Naive B cell (primary cell): Measurements from ENCODE around the gene BAHD1. TPM values are rescaled to one million over a fixed set of nuclear protein-coding genes. Genes with fewer than 3 reads are reported as not detected.

ENCODE experiments used
- ATAC-seq, 2 donors: fragments of 150-1000 bp; cut with Tn5 transposase; 2 replicates each; pipeline ENCODE4 v1.10.0; 2021; ENCODE audit warnings: low read depth in 2 of 2, mild to moderate bottlenecking in 2 of 2, moderate library complexity in 2 of 2
- DNase-seq: peaks from one replicate; pipeline ENCODE4 v3.0.0; 2022
- H3K27ac Mint-ChIP-seq, 6 donors: one replicate each; pipeline ENCODE4 v1.8.0; 2020 to 2022; ENCODE audit warnings: mild to moderate bottlenecking in 6 of 6, mixed read lengths in 6 of 6, moderate library complexity in 5 of 6, inconsistent platforms in 2 of 6
- H3K27me3 Mint-ChIP-seq, 3 donors: one replicate each; pipeline ENCODE4 v1.8.0; 2021 to 2022; ENCODE audit warnings: mixed read lengths in 3 of 3, mild to moderate bottlenecking in 1 of 3
- H3K36me3 Mint-ChIP-seq, 2 donors: one replicate each; pipeline ENCODE4 v1.8.0; 2020 to 2022; ENCODE audit warnings: mixed read lengths in 2 of 2, inconsistent platforms in 1 of 2, mild to moderate bottlenecking in 1 of 2
- H3K4me1 Mint-ChIP-seq, 3 donors: one replicate each; pipeline ENCODE4 v1.8.0; 2020 to 2022; ENCODE audit warnings: mixed read lengths in 3 of 3, inconsistent platforms in 1 of 3, mild to moderate bottlenecking in 1 of 3, moderate library complexity in 1 of 3
- H3K4me3 Mint-ChIP-seq, 8 donors: one replicate each; pipeline ENCODE4 v1.8.0; 2020 to 2022; ENCODE audit warnings: mild to moderate bottlenecking in 8 of 8, mixed read lengths in 8 of 8, moderate library complexity in 8 of 8, inconsistent platforms in 2 of 8
- H3K9me3 Mint-ChIP-seq, 7 donors: one replicate each; pipeline ENCODE4 v1.8.0; 2020 to 2022; ENCODE audit warnings: mixed read lengths in 7 of 7, mild to moderate bottlenecking in 5 of 7, inconsistent platforms in 2 of 7, moderate library complexity in 1 of 7
- polyA plus RNA-seq, 6 donors: library from polyadenylated mRNA; unstranded; fragments of 300-500 nt; fragmentation: Illumina TruSeq; gene quantifications; one replicate each; pipeline ENCODE4 v1.2.3, GENCODE V29; 2021; ENCODE audit warnings: low read depth in 6 of 6

BAHD1 gene
- polyA plus RNA-seq, 6 donors from 2014 or later = 0.37 to 3.0 (median 1.9) TPM

GRCh38 chr15:40414816-40415215, 25.9 kb upstream of the BAHD1 start:
- Mint-ChIP-seq H3K4me3 (no peak overlapping the region), H3K9me3 (no peaks in the 10 kb centered on the region), H3K36me3 (peaks cover 19 to 43% of the 10 kb centered on the region in 2 donors), H3K27ac (peak overlapping the region in 1 of 6 donors; percentile 44), H3K27me3 (no peaks in the 10 kb centered on the region), H3K4me1 (peaks cover 0 to 4% (median 4%) of the 10 kb centered on the region in 3 donors)
- no peak for ATAC-seq
- DNase-seq = no peak

- Mint-ChIP-seq H3K4me3 (no peak overlapping the region), H3K27ac (no peak overlapping the region), H3K36me3 (peaks cover 17 to 40% of the 10 kb centered on the region in 2 donors), H3K27me3 (no peaks in the 10 kb centered on the region), H3K9me3 (no peaks in the 10 kb centered on the region), H3K4me1 (peaks cover 0 to 4% (median 4%) of the 10 kb centered on the region in 3 donors)
- ATAC-seq (no peak), DNase-seq (no peak)
These were observed 25.5 kb upstream of the BAHD1 start for GRCh38 chr15:40415226-40415625.

DNA sequence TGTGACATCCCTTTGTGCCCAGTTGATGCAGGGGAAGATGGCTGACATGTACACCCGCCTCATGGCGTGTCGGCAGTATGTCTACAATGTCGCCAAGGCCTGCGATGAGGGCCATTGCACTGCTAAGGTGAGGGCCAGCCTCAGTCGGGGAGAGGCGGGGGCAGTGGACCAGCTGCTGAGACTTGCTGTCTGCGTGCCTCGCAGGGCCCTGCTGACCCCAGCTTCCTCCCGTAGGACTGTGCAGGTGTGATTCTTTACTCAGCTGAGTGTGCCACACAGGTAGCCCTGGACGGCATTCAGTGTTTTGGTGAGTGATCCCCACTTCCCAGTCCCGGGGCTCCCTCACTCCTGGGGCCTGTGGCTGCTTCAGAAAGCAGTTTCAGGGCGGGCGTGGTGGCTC, 24.7 kb upstream of the BAHD1 start:
- H3K36me3 Mint-ChIP-seq = peaks cover 9 to 32% of the 10 kb centered on the region in 2 donors
- peak overlapping the region in 1 of 8 donors; percentile 31 for H3K4me3 Mint-ChIP-seq
- H3K27me3 Mint-ChIP-seq = no peaks in the 10 kb centered on the region
- ATAC-seq = no peak
- no peaks in the 10 kb centered on the region for H3K9me3 Mint-ChIP-seq
- peak overlapping the region in 1 of 6 donors; percentile 63 for H3K27ac Mint-ChIP-seq
- H3K4me1 Mint-ChIP-seq = peaks cover 0 to 4% (median 4%) of the 10 kb centered on the region in 3 donors
- no peak for DNase-seq

- H3K36me3 Mint-ChIP-seq = peaks cover 0 to 15% of the 10 kb centered on the region in 2 donors
- ATAC-seq (no peak), DNase-seq (no peak)
- H3K27me3 Mint-ChIP-seq = no peaks in the 10 kb centered on the region
- H3K4me3 Mint-ChIP-seq = no peak overlapping the region
- H3K4me1 Mint-ChIP-seq = peaks cover 0 to 8% (median 7%) of the 10 kb centered on the region in 3 donors
- no peak overlapping the region for H3K27ac Mint-ChIP-seq
- H3K9me3 Mint-ChIP-seq = no peaks in the 10 kb centered on the region
These were observed 22.6 kb upstream of the BAHD1 start for GRCh38 chr15:40418126-40418525.

- no peak overlapping the region for H3K4me3 Mint-ChIP-seq
- H3K27me3 Mint-ChIP-seq = no peaks in the 10 kb centered on the region
- no peaks in the 10 kb centered on the region for H3K9me3 Mint-ChIP-seq
- ATAC-seq (no peak), DNase-seq (no peak)
- peak overlapping the region in 1 of 6 donors; percentile 7 for H3K27ac Mint-ChIP-seq
- H3K36me3 Mint-ChIP-seq = peaks cover 0 to 13% of the 10 kb centered on the region in 2 donors
- peaks cover 0 to 8% (median 7%) of the 10 kb centered on the region in 3 donors for H3K4me1 Mint-ChIP-seq
These were observed 20.6 kb upstream of the BAHD1 start for GRCh38 chr15:40420071-40420713.

DNA sequence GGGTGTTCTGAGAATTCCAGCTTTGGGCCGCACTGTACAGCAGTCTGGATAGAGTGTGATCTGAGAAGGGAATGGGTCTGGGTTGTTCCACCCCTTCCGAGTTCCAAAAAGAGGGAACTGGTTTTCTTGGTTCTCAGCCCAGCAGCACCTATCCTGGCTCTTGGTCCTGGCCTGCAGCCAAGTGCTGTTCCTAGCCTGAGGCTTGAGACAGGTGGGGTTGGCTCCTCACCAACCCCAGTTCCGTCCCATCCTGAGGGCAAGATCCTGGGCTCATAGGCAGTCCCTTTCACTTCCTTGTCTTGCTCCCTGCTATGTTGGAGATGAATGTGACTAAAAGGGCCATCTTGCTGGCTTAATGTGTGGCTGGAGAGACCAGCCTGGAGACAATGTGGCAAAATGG, 20.0 kb upstream of the BAHD1 start:
- no peaks in the 10 kb centered on the region for H3K27me3 Mint-ChIP-seq
- ATAC-seq (no peak), DNase-seq (no peak)
- H3K4me1 Mint-ChIP-seq = peaks cover 0 to 8% (median 7%) of the 10 kb centered on the region in 3 donors
- no peaks in the 10 kb centered on the region for H3K9me3 Mint-ChIP-seq
- H3K36me3 Mint-ChIP-seq = peaks cover 0 to 7% of the 10 kb centered on the region in 2 donors
- no peak overlapping the region for H3K27ac Mint-ChIP-seq
- no peak overlapping the region for H3K4me3 Mint-ChIP-seq

DNA sequence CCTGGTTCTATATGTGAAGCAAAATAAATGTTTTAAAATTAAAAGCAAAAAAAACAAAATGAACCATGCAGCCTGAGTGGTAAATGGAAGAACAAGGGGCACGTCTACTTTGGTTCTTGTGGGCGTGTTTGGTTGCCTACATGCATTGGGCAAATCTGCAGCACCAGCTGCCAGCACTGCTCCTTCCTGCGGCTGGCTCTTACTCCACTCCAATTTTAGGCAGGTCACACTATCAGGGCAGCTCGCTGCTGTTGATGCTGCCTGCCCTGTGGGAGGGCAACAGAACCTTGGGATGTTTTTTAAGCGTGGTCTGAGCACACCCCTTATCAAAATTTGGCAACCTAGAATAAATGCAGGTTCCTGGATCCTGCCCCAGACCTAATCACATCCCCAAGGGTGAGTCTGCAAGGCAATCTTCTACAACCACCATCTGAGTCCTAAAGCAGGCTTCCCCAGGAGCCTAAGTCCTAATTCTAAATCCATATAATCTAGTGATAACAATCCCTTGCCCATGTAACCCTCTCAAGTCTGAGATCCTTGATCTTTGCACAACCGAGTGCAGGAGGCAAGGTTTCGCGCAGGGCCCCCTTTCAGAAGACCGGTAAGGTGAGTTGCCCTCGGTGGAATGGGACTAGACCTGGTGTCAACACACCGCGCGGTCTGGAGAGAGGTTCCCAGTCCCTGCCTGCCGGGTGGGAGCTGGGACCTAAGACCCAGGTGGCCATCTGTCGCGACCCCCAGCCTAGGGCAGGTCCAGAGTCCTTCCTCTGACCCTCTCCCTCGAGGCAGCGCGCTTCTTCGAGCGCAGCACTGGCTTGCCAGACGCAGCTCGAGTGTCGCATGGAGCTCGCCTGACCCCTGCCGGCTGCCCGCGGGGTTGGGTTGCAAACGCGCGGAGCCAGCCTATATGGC, 19.3 kb upstream of the BAHD1 start:
- Mint-ChIP-seq H3K27ac (peak overlapping the region in 1 of 6 donors; percentile 47), H3K4me1 (peaks cover 0 to 8% (median 7%) of the 10 kb centered on the region in 3 donors), H3K27me3 (no peaks in the 10 kb centered on the region), H3K36me3 (peaks cover 0 to 7% of the 10 kb centered on the region in 2 donors), H3K4me3 (no peak overlapping the region), H3K9me3 (no peaks in the 10 kb centered on the region)
- ATAC-seq (peak; percentile 98 to 99), DNase-seq (peak; percentile 71)

- H3K4me3 Mint-ChIP-seq = no peak overlapping the region
- no peaks in the 10 kb centered on the region for H3K9me3 Mint-ChIP-seq
- H3K36me3 Mint-ChIP-seq = peaks cover 0 to 7% of the 10 kb centered on the region in 2 donors
- ATAC-seq (no peak), DNase-seq (no peak)
- H3K27me3 Mint-ChIP-seq = no peaks in the 10 kb centered on the region
- H3K4me1 Mint-ChIP-seq = peaks cover 0 to 8% (median 7%) of the 10 kb centered on the region in 3 donors
- peak overlapping the region in 2 of 6 donors; percentile 5 to 65 for H3K27ac Mint-ChIP-seq
These were observed 16.2 kb upstream of the BAHD1 start for GRCh38 chr15:40424483-40425115.

DNA sequence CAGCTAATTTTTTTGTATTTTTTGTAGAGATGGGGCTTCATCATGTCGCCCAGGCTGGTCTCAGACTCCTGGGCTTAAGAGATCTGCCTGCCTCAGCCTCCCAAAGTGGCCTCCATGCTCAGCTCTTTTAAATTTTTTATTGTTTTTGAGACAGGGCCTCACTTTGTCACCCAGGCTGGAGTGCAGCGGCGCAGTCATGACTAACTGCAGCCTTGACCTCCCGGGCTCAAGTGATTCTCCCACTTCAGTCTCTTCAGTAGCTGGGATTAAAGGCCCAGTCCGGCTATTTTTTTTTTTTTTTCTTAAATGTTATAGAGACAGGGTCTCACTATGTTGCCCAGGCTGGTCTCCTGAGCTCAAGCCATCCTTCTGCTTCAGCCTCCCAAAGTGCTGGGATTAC, 15.1 kb upstream of the BAHD1 start:
- Mint-ChIP-seq H3K9me3 (no peaks in the 10 kb centered on the region), H3K27me3 (no peaks in the 10 kb centered on the region), H3K4me1 (peaks cover 0 to 8% (median 7%) of the 10 kb centered on the region in 3 donors), H3K4me3 (no peak overlapping the region), H3K36me3 (peaks cover 0 to 7% of the 10 kb centered on the region in 2 donors), H3K27ac (no peak overlapping the region)
- ATAC-seq (no peak), DNase-seq (no peak)

DNA sequence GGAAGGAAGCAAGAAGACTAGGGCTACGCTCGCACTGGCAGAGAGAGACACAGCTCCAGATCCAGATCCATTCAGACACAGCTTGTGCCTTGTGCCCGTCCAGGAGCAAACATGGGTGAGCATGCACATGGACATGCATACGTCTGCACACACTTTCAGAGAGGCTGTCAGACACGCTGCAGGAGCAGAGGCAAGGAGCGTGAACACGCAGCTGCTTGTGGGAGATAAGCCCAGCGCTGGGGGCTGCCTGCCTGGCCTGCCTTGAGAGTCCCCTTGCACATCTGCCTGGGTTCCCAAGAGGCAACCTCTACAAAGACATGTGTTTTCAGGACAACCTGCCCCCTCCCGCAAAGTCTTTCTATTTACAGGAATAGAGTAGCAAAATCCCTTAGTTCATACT, 13.6 kb upstream of the BAHD1 start:
- ATAC-seq (no peak), DNase-seq (no peak)
- Mint-ChIP-seq H3K4me3 (no peak overlapping the region), H3K4me1 (peaks cover 0 to under 1% (median 0%) of the 10 kb centered on the region in 3 donors), H3K9me3 (no peaks in the 10 kb centered on the region), H3K36me3 (peaks cover 0 to 7% of the 10 kb centered on the region in 2 donors), H3K27ac (no peak overlapping the region), H3K27me3 (no peaks in the 10 kb centered on the region)

- no peaks in the 10 kb centered on the region for H3K4me1 Mint-ChIP-seq
- no peak for DNase-seq
- no peaks in the 10 kb centered on the region for H3K27me3 Mint-ChIP-seq
- no peak overlapping the region for H3K27ac Mint-ChIP-seq
- peaks cover 0 to 7% of the 10 kb centered on the region in 2 donors for H3K36me3 Mint-ChIP-seq
- no peaks in the 10 kb centered on the region for H3K9me3 Mint-ChIP-seq
- no peak overlapping the region for H3K4me3 Mint-ChIP-seq
- ATAC-seq = no peak
These were observed 12.6 kb upstream of the BAHD1 start for GRCh38 chr15:40428185-40428584.

DNA sequence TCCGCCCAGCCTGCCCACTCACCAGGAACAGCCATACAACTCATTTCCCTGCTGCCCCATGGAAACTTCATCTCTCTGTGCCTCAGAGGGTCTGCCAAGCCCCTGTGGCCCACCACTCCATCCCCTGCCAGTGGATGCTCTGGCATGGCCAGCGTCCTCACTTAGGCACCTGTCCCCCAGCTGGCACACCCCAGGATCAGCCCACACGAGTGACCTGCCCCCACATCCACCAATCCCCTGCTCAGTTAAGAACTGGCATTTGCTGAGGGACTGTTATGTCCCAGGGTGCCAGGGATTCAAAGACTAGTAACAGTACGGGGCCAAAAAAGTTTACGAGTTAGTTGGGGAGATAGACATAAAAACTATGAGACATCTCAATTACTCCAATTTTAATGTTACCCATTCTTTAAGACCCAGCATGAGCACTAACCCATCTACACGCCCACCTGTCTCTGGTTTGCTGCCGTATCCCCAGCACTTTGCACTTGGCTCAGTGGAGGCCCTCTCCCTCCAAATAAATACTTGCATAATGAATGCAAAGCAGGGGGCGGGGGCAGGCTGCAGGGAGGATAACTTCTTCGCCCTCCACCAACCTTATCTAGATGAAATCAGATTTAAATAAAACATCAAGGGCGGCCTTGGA, 11.6 kb upstream of the BAHD1 start:
- H3K36me3 Mint-ChIP-seq = peaks cover 0 to 7% of the 10 kb centered on the region in 2 donors
- ATAC-seq = no peak
- no peaks in the 10 kb centered on the region for H3K4me1 Mint-ChIP-seq
- no peaks in the 10 kb centered on the region for H3K9me3 Mint-ChIP-seq
- H3K27me3 Mint-ChIP-seq = no peaks in the 10 kb centered on the region
- H3K27ac Mint-ChIP-seq = peak overlapping the region in 1 of 6 donors; percentile 74
- no peak overlapping the region for H3K4me3 Mint-ChIP-seq
- DNase-seq = no peak

DNA sequence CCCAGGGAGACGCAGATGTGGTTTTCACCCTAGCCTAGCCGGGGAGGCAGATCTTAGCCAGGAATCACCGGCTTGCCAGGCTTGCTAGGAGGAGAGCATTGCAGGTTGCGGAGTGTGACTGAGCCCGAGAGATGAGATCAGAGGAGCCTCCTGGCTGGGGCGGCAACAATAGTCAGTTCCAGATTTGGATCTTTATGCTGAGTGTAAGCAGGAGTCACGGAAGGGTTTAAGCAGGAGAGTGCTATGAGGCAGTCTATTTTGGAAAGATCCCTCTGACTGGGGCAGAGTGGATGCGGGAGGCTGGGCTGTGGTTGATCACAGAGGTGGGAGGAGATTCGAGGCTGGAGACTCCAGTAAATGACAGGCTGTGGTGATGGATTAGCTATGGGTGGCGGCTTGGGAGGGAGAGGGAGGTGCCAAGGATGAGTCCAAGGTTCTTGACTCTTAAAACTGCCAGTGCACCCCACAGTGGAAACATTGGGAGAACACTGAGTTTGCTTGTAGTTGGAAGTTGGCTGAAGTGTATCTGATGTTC, 10.4 kb upstream of the BAHD1 start:
- Mint-ChIP-seq H3K9me3 (peaks cover 0 to 2% (median 0%) of the 10 kb centered on the region in 7 donors), H3K4me1 (peaks cover 0 to 3% (median 0%) of the 10 kb centered on the region in 3 donors), H3K4me3 (no peak overlapping the region), H3K27ac (peak overlapping the region in 1 of 6 donors; percentile 79), H3K36me3 (peaks cover 0 to 7% of the 10 kb centered on the region in 2 donors), H3K27me3 (peaks cover 1 to 6% (median 4%) of the 10 kb centered on the region in 3 donors)
- ATAC-seq (no peak), DNase-seq (no peak)
